ENCODE measurements around the gene ECM2. TPM values are rescaled to one million over a fixed set of nuclear protein-coding genes. Genes with fewer than 3 reads are reported as not detected.

The ECM2 gene
- total and polyA plus RNA-seq, 2 of the 13 experiments (the other 11 are each of a cell fraction or from before 2014, with no cell fraction given), result 0.37 TPM; not detected in 1

DNA sequence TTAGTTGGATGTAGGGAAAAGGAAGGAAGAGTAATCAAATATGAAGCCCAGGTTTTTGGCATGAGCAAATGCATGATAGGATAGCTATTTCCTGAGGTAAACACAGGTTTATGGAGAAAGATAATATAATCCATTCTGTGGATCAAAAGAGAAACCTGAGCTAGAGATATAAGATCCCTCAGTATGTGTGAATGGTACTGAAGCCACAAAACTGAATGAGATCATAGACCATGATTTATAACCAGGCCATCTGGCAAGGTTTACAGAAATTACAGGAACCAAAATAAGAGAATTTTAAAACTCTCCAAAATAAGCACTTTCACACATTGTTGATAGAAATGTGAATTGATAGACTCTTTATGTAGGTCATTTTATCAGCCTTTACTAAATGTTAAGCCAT is 28.7 kb upstream of the ECM2 start (continued):
- TF ChIP-seq, protein P1, sequence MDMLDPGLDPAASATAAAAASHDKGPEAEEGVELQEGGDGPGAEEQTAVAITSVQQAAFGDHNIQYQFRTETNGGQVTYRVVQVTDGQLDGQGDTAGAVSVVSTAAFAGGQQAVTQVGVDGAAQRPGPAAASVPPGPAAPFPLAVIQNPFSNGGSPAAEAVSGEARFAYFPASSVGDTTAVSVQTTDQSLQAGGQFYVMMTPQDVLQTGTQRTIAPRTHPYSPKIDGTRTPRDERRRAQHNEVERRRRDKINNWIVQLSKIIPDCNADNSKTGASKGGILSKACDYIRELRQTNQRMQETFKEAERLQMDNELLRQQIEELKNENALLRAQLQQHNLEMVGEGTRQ (IDR thresholded peaks at IDR 0.05; ENCODE audit: low read depth, low read length), result no peak
- TF ChIP-seq, protein P1 (CRISPR knock-in tag; IDR thresholded peaks at IDR 0.05; ENCODE audit: borderline replicate concordance), result no peak
- TF ChIP-seq JUN (CRISPR knock-in tag; IDR thresholded peaks at IDR 0.05) (no peak), ZNF10 (CRISPR knock-in tag; IDR thresholded peaks at IDR 0.05; ENCODE audit: borderline replicate concordance, low read depth) (no peak), MIER2 (CRISPR knock-in tag; IDR thresholded peaks at IDR 0.05) (no peak), ZNF446 (CRISPR knock-in tag; IDR thresholded peaks at IDR 0.05) (no peak), NFIC (IDR thresholded peaks at IDR 0.05; ENCODE audit: low read length) (no peak)

DNA sequence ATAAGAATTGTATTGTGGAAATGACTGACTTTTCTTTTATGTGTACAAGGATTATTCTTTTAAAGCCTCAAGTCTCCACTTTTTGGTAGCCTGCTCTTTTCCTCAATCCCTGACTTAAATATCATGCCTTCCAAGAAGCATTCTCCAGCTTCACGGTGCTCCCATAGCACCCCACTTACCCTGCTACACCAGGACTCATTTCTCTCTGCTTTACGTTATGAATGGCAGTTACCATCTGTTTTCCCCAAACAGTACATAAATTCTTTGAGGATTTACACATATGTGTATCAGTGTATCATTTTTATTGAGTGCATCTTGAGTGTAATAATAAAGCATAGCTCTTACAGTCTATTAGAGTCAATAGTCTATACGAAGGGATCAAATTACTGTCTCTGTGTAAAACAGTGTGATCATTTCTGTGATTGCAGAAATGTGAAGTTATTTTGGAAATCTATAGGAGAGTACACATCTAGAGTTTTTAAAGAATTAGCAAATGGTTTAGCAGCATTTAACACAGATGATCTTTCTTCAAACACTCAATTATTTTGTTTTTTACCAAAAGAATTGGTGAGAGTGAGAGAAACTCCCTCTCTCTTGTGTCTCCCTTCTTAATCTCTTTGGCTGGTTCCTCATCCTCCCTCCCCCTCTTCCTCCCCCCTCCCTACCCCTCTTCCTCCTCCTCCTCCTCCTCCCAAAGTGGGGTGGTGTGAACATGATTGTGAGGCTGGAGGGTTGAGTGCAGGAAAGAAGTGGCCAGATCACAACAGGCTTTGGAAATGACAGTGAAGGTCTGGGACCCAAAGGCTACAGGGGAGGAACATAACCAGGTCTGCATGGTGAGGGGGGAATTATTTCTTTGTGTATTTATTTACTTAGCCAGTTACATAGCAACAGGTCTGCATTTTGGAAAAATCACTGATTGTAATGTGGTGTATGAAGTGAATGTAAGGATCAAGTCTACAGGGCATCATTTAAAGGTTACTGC is 27.6 kb upstream of the ECM2 start:
- no peak for ATAC-seq
- ChIA-PET POLR2A (no interaction called here), CTCF (ENCODE audit: low intra/inter-chr PET ratio, low total read pairs) (no interaction called here)
- no peaks in the 10 kb centered on the region for H3K36me3 ChIP-seq (replicated peaks in 1 of 2; ENCODE audit: control insufficient read depth in 1 of 2, insufficient read depth in 2 of 2, low read length in 2 of 2)
- no peaks in the 10 kb centered on the region for H3K9me3 ChIP-seq (ENCODE audit: low read length)
- H3K4me3 ChIP-seq (replicated peaks in 1 of 3; ENCODE audit: insufficient read depth in 1 of 3, low read depth in 2 of 3, low read length in 3 of 3), result no peak overlapping the region
- no TSS peak for BruUV-seq (replicated peaks)
- whole genome bisulfite sequencing (ENCODE audit: low lambda C conversion rate), result 97% methylated on average over 3 of the region's 3 CpGs
- intact Hi-C loops (cut with micrococcal nuclease; ENCODE audit: unreplicated experiment), result no loop called here
- H4K20me1 ChIP-seq (ENCODE audit: insufficient read depth, low read length), result no peaks in the 10 kb centered on the region
- FAIRE-seq, result no peak
- H2AFZ ChIP-seq (ENCODE audit: low read length), result no peak overlapping the region
- no peak overlapping the region for H3K9ac ChIP-seq (ENCODE audit: insufficient read depth, low read depth, low read length)
- H3K79me2 ChIP-seq (ENCODE audit: insufficient read depth, low read length), result no peaks in the 10 kb centered on the region
- in situ Hi-C loops (cut with HindIII; ENCODE audit: extremely low pct_ligation_motif_present, low pct_unique_long_range_greater_than_20kb), result no loop called here
- no peak overlapping the region for H3K4me2 ChIP-seq (ENCODE audit: low read depth, low read length)
- H3K27ac ChIP-seq (ENCODE audit: extremely low read length, insufficient read depth, low read length), result no peak overlapping the region
- no peaks in the 10 kb centered on the region for H3K4me1 ChIP-seq (ENCODE audit: insufficient read depth, low read length)
- DNase-seq (ENCODE audit: low spot score), result no peak
- no peaks in the 10 kb centered on the region for H3K27me3 ChIP-seq (ENCODE audit: control insufficient read depth in 1 of 2, insufficient read depth in 2 of 2, low read length in 2 of 2)
- no peak for TF ChIP-seq ZFP36 (IDR thresholded peaks at IDR 0.05; ENCODE audit: borderline replicate concordance, low read depth, low read length, partially characterized antibody)
- no peak for TF ChIP-seq ZBTB42 (CRISPR knock-in tag; IDR thresholded peaks at IDR 0.05)
- TF ChIP-seq, protein P2, sequence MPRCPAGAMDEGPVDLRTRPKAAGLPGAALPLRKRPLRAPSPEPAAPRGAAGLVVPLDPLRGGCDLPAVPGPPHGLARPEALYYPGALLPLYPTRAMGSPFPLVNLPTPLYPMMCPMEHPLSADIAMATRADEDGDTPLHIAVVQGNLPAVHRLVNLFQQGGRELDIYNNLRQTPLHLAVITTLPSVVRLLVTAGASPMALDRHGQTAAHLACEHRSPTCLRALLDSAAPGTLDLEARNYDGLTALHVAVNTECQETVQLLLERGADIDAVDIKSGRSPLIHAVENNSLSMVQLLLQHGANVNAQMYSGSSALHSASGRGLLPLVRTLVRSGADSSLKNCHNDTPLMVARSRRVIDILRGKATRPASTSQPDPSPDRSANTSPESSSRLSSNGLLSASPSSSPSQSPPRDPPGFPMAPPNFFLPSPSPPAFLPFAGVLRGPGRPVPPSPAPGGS (CRISPR knock-in tag; IDR thresholded peaks at IDR 0.05), result no peak
- TF ChIP-seq, protein P3, sequence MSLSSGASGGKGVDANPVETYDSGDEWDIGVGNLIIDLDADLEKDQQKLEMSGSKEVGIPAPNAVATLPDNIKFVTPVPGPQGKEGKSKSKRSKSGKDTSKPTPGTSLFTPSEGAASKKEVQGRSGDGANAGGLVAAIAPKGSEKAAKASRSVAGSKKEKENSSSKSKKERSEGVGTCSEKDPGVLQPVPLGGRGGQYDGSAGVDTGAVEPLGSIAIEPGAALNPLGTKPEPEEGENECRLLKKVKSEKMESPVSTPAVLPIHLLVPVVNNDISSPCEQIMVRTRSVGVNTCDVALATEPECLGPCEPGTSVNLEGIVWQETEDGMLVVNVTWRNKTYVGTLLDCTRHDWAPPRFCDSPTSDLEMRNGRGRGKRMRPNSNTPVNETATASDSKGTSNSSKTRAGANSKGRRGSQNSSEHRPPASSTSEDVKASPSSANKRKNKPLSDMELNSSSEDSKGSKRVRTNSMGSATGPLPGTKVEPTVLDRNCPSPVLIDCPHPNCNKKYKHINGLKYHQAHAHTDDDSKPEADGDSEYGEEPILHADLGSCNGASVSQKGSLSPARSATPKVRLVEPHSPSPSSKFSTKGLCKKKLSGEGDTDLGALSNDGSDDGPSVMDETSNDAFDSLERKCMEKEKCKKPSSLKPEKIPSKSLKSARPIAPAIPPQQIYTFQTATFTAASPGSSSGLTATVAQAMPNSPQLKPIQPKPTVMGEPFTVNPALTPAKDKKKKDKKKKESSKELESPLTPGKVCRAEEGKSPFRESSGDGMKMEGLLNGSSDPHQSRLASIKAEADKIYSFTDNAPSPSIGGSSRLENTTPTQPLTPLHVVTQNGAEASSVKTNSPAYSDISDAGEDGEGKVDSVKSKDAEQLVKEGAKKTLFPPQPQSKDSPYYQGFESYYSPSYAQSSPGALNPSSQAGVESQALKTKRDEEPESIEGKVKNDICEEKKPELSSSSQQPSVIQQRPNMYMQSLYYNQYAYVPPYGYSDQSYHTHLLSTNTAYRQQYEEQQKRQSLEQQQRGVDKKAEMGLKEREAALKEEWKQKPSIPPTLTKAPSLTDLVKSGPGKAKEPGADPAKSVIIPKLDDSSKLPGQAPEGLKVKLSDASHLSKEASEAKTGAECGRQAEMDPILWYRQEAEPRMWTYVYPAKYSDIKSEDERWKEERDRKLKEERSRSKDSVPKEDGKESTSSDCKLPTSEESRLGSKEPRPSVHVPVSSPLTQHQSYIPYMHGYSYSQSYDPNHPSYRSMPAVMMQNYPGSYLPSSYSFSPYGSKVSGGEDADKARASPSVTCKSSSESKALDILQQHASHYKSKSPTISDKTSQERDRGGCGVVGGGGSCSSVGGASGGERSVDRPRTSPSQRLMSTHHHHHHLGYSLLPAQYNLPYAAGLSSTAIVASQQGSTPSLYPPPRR (CRISPR knock-in tag; IDR thresholded peaks at IDR 0.05; ENCODE audit: borderline replicate concordance), result no peak
- no peak for TF ChIP-seq ZNF431 (CRISPR knock-in tag; IDR thresholded peaks at IDR 0.05; ENCODE audit: borderline replicate concordance, low read depth)
- no peak for TF ChIP-seq ZNF850 (CRISPR knock-in tag; conservative IDR thresholded peaks at IDR 0.05)

All from HepG2 (cell line).